Erythroblast (primary cell): Measurements from ENCODE around the gene CAMKMT.

Experiments
- GATA1 ChIP-seq: IDR thresholded peaks from 2 replicates; pipeline ENCODE4 v1.6.1; 2011; ENCODE audit warnings: low read depth, mild to moderate bottlenecking, control low read depth, low read length, moderate library complexity
- POLR2A ChIP-seq: IDR thresholded peaks from 2 replicates; pipeline ENCODE4 v1.6.1; 2011; ENCODE audit warnings: mild to moderate bottlenecking, low read length

GRCh38 chr2:44798139-44798659, 436.5 kb downstream of the CAMKMT start:
- no peak for TF ChIP-seq POLR2A
- TF ChIP-seq GATA1: no peak
